Suprapubic skin (tissue), 4 donors: ENCODE data around the gene RPRD1A.

Source experiments
- CTCF ChIP-seq, 2 donors: fragments of 200-600 bp in 1 of 2; fragments of 450-650 bp in 1 of 2; sonication (generic) in 1 of 2; IDR thresholded peaks; one replicate each; pipeline ENCODE4 v1.5.1; 2016 to 2019; ENCODE audit warnings: antibody characterized with exemption in 2 of 2, mild to moderate bottlenecking in 1 of 2, moderate library complexity in 1 of 2
- EP300 ChIP-seq: sonication (generic); formaldehyde crosslinking; IDR thresholded peaks from one replicate; pipeline ENCODE4 v1.6.1; 2017; ENCODE audit warnings: antibody characterized with exemption
- POLR2AphosphoS5 ChIP-seq, 3 donors: sonication (generic); formaldehyde crosslinking; IDR thresholded peaks; one replicate each; pipeline ENCODE4 v1.6.1; 2017; ENCODE audit warnings: antibody characterized with exemption in 3 of 3

- no peak for TF ChIP-seq CTCF (IDR thresholded peaks at IDR 0.05)
- no peak for TF ChIP-seq POLR2AphosphoS5 (IDR thresholded peaks at IDR 0.05)
- no peak for TF ChIP-seq EP300
Observed at GRCh38 chr18:36035253-36035652, 32.1 kb downstream of the RPRD1A start.
